ENCODE data around the gene MAGEH1.

DNA sequence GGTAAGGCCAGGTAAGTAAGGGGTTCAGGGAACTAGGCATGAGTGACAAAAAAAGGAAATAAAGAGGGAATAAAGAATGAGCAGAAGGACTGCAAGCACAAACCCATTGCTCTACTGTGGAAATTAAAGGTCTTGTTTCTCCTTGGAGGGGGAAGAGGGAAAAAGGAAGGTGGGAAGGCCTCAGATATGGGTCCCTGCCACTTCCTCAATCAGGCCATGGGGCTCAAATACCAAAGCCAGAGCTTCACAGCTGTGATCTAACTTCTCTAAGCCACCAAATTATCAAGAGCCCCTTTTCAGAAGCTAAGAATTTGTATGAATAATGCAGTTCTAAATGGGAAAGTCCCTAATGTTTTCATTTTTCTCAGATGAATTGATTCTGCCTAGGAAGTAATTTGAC is 33.0 kb downstream of the MAGEH1 start:
- TF ChIP-seq, protein P1, sequence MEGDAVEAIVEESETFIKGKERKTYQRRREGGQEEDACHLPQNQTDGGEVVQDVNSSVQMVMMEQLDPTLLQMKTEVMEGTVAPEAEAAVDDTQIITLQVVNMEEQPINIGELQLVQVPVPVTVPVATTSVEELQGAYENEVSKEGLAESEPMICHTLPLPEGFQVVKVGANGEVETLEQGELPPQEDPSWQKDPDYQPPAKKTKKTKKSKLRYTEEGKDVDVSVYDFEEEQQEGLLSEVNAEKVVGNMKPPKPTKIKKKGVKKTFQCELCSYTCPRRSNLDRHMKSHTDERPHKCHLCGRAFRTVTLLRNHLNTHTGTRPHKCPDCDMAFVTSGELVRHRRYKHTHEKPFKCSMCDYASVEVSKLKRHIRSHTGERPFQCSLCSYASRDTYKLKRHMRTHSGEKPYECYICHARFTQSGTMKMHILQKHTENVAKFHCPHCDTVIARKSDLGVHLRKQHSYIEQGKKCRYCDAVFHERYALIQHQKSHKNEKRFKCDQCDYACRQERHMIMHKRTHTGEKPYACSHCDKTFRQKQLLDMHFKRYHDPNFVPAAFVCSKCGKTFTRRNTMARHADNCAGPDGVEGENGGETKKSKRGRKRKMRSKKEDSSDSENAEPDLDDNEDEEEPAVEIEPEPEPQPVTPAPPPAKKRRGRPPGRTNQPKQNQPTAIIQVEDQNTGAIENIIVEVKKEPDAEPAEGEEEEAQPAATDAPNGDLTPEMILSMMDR (IDR thresholded peaks at IDR 0.05; ENCODE audit: low read depth, low read length, missing input control) = no peak
- TF ChIP-seq, protein P2, sequence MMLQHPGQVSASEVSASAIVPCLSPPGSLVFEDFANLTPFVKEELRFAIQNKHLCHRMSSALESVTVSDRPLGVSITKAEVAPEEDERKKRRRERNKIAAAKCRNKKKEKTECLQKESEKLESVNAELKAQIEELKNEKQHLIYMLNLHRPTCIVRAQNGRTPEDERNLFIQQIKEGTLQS (IDR thresholded peaks at IDR 0.05) = no peak
- TF ChIP-seq SP1 (IDR thresholded peaks at IDR 0.05) (no peak), GABPA (IDR thresholded peaks at IDR 0.05 in 1 of 2, conservative IDR thresholded peaks at IDR 0.05 in 1 of 2) (no peak)
- TF ChIP-seq, protein P3, sequence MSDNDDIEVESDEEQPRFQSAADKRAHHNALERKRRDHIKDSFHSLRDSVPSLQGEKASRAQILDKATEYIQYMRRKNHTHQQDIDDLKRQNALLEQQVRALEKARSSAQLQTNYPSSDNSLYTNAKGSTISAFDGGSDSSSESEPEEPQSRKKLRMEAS (IDR thresholded peaks at IDR 0.05) = no peak
- TF ChIP-seq, protein P4, sequence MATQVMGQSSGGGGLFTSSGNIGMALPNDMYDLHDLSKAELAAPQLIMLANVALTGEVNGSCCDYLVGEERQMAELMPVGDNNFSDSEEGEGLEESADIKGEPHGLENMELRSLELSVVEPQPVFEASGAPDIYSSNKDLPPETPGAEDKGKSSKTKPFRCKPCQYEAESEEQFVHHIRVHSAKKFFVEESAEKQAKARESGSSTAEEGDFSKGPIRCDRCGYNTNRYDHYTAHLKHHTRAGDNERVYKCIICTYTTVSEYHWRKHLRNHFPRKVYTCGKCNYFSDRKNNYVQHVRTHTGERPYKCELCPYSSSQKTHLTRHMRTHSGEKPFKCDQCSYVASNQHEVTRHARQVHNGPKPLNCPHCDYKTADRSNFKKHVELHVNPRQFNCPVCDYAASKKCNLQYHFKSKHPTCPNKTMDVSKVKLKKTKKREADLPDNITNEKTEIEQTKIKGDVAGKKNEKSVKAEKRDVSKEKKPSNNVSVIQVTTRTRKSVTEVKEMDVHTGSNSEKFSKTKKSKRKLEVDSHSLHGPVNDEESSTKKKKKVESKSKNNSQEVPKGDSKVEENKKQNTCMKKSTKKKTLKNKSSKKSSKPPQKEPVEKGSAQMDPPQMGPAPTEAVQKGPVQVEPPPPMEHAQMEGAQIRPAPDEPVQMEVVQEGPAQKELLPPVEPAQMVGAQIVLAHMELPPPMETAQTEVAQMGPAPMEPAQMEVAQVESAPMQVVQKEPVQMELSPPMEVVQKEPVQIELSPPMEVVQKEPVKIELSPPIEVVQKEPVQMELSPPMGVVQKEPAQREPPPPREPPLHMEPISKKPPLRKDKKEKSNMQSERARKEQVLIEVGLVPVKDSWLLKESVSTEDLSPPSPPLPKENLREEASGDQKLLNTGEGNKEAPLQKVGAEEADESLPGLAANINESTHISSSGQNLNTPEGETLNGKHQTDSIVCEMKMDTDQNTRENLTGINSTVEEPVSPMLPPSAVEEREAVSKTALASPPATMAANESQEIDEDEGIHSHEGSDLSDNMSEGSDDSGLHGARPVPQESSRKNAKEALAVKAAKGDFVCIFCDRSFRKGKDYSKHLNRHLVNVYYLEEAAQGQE (IDR thresholded peaks at IDR 0.05) = no peak

Measured in liver (tissue), 3 donors.